GM12875 (cell line): ENCODE results near the gene PTPA.
"Not testable (repeated sequence)": the region's sequence is repeated elsewhere in the genome, so short reads cannot be mapped to it uniquely, and the experiment has no call there.

Source experiments
- H3K4me3 ChIP-seq: one replicate; pipeline ENCODE4 v1.5.1; 2011; ENCODE audit warnings: low read depth, low read length, control low read depth
- TF ChIP-seq, protein P1 (sequence below): IDR thresholded peaks from 2 replicates; pipeline ENCODE4 v1.5.1; 2011; ENCODE audit warnings: low read depth, mild to moderate bottlenecking, control low read depth, inconsistent platforms, low read length, moderate library complexity, borderline replicate concordance; ENCODE audit not compliant: insufficient read depth

PTPA gene

DNA sequence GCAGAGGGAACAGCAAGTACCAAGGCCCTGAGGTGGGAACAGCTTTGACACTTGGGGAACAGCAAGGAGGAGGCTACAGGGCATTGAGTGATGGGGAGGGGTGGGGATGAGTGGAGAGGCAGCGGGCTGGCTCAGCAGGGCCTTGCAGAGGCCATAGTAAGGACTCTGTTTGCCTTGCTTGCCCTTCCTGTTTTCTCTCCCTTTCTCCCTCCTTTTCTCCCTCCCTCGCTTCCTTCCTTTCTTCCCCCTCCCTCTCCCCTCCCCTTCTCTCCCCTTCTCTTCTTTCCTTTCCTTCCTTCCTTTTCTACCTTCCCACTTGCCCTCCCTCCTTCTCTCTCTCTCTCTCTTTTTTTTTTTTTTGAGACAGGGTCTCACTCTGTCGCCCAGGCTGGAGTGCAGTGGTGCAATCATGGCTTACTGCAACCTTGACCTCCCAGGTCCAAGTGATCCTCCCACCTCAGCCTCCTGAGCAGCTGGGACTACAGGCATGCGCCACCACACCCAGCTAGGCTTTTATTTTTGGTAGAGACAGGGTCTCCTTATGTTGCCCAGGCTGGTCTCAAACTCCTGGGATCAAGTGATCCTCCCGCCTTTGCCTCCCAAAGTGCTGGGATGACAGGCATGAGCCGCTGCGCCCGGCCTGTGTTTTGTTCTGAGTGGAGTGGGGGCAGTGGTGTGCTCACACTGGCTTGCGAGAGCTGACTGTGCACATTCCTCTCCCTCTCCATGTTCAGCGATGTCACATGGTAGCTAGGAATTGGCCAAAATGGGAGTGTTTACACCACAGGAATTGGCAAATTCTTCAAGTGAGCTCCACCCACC, 49.7 kb downstream of the PTPA start:
- no peak overlapping the region for H3K4me3 ChIP-seq
- TF ChIP-seq, protein P1, sequence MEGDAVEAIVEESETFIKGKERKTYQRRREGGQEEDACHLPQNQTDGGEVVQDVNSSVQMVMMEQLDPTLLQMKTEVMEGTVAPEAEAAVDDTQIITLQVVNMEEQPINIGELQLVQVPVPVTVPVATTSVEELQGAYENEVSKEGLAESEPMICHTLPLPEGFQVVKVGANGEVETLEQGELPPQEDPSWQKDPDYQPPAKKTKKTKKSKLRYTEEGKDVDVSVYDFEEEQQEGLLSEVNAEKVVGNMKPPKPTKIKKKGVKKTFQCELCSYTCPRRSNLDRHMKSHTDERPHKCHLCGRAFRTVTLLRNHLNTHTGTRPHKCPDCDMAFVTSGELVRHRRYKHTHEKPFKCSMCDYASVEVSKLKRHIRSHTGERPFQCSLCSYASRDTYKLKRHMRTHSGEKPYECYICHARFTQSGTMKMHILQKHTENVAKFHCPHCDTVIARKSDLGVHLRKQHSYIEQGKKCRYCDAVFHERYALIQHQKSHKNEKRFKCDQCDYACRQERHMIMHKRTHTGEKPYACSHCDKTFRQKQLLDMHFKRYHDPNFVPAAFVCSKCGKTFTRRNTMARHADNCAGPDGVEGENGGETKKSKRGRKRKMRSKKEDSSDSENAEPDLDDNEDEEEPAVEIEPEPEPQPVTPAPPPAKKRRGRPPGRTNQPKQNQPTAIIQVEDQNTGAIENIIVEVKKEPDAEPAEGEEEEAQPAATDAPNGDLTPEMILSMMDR: no peak

DNA sequence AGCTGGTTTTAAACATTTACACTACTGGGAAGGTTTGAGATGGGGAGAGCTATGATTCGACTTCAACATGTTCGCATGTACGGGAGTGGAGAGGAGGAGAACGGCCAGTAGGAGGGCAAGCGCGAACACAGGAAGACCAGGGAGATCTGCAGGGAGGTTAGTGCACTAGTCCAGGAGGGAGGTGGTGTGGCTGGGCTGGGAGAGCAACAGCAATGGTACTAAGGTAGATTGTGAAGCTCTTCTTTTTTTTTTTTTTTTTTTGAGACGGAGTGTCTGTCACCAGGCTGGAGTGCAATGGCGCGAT, 50.3 kb downstream of the PTPA start:
- H3K4me3 ChIP-seq: no peak overlapping the region
- TF ChIP-seq, protein P1: no peak

DNA sequence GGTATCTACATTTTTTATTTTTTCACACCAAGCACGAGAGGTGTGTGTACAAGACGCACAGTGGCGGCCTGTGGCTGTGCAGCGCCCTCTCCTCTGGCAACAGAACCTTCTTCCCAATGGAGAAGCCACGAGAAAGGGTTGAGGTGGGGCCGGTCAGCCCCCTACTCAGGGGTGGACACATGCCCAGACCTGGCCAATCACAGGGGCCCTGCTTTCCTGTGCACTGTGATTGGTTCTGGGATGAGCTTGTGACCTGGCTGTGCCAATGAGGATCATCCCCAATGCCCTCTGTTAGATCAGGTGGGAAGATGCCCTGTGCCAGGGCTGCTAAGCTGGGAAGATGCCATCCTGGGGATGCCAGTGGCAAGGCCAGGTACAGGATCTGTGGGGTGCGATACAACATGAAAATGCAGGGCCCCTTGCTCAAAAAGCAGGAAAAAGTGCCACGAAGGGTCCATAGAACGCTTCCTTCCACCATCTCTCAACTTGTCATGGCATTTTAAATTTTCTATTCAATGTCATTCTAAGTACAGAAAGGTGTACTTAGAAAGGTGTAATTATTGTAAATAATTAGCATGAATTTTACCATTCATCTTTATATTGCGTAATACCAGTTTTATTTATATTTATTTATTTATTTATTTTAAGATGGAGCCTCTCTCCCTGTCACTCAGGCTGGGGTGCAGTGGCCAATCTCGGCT, 51.4 kb downstream of the PTPA start:
- H3K4me3 ChIP-seq: no peak overlapping the region
- TF ChIP-seq, protein P1: no peak

DNA sequence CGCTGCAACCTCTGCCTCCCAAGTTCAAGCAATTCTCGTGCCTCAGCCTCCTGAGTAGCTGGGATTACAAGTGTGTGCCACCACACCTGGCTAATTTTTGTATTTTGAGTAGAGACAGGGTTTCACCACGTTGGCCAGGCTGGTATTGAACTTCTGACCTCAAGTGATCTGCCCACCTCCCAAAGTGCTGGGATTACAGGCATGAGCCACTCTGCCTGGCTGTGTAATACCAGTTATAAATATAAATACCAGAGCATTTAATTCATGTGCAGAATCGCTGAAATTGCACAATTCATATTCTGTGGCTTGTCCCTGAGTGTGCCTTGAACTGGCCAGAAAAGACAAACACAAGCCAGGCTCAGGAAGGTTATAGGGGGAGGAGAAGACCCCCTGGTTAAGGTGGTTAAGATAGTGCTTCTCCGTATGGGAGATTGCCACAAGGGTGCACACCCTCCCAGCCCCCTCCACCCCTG, 52.0 kb downstream of the PTPA start:
- H3K4me3 ChIP-seq: not testable (repeated sequence)

DNA sequence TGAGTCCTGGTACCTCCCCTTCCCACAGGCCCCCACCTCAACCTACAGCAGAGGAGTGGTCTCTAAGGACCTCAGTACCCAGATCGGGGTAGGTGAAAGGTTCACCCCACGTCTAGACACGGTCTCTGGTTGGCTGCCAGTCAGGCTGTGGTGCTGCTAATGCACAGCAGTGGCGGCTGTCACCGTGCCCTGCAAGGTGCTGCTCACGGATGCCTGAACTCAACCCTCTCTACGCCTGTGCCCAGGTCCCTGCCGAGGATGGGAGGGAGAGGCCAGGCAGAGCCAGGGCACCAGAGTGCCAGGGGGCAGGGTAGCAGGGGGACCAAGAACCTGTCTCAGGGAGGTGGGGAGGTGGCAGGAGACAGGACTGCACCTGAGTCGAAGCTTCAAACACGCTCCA, 52.5 kb downstream of the PTPA start:
- H3K4me3 ChIP-seq: no peak overlapping the region
- TF ChIP-seq, protein P1: no peak

DNA sequence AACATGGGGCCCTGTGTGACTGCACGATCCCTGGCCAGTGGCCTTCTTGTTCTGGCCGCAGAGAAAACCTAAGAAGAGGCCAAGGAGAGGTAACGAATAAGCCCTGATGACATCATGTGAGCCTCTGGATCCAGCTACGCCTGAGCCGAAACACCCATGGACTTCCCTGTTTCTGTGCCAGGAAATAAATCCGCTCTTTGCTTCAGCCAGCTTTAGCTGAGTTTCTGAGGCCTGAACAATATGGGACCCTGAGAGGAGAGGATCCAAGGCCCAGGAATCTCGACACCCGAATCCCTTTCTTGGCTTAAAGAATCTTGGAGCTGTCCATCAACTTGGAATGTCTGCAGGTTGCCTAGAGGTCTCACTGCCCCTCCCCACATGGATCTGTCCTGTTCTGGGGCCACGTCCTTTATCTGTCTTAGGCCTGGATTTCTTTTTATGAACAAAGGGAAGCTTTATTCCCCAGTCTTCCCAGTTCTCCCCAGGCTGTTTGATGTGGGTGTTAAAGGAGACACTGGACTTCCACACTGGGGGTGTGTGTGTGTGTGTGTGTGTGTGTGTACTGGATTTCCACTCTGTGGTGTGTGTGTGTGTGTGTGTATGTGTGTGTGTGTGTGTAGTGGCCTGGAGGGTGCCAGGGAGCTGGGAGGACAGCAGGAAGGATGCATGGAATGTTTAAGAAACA, 53.2 kb downstream of the PTPA start:
- no peak overlapping the region for H3K4me3 ChIP-seq
- TF ChIP-seq, protein P1: no peak

DNA sequence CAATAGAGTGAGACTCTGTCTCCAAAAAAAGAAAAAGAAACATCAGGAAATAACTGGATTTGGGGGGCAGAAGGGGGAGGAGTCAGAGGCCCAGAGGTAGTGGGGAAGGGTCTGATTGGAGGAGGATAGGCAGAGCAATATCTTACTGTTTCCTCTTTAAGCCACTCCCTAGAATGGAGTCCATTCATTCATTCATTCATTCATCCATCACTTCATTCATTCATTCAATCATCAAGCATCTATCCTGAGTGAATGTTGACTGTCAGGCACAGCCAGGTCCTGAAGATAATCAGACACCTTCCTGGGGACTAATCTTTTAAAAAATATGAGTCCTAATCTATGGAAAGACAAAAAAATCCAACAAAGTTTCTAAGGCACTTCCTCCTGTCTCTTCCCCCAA, 54.0 kb downstream of the PTPA start:
- no peak overlapping the region for H3K4me3 ChIP-seq
- TF ChIP-seq, protein P1: no peak
